Epidermal melanocyte (primary cell): ENCODE measurements around the gene CACNB2.
A peak's percentile ranks its signal among the peaks of the same experiment; 100 is the strongest.

Experiments
- DNase-seq: peaks from one replicate; pipeline ENCODE4 v3.0.0; 2011; ENCODE audit warnings: low spot score; ENCODE audit not compliant: insufficient read length

The CACNB2 gene

DNA sequence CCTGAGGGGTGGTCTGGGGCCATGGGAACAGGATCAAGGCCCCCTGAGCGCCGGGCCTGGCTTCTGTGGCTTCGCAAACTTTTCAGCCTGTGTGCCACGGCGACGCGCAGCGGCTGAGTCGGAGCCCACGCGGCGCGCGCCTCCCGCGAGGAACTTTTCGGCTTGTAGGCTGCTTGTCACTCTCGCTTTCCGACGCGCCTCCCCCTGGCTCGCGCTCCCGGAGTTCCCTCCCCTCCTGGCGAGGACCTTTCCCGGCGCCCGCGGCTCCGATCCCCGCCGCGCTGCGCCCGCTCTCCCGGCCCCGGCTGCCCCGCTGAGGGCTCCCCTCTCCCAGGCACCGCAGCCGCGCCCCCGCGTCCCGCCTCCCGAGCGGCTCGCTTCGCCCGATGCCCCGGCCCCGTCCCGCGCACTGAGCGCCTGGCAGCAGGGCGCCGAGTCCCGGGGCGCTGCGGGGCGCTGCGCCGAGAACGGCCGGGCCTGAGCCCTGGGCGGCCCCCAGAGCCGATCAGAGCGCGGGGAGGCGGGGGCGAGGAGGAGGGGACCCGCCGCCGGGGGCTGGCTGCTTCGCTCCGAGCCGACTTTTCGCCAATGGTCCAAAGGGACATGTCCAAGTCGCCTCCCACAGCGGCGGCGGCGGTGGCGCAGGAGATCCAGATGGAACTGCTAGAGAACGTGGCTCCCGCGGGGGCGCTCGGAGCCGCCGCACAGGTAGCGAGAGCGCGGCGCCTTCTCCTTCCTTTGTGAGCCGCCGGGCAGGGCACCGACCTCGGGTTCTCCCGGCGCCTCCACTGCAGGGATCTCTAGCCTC, at the start of gene CACNB2:
TSS of gene CACNB2 (plus strand) at position 276 of the 808 bp plus-strand sequence.
- no peak for DNase-seq

DNA sequence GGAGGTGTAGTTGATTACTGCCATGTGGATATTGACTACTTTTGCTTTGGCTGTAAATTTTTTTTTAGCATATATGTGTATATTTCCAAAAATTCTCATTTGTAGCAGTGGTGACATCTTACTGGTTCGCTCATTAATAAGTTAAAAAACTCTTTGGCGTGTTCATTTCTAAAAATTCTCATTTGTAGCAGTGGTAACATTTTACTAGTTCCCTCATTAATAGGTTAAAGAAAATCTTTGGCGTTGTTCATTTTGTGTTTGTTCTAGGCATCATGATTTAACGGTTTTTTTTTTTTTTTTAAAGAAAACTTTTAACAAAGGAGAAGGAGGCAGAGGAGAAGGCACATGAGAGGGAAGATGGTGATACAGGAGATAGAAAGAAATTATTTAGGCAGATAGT, 45.9 kb upstream of the CACNB2 start:
- no peak for DNase-seq

DNA sequence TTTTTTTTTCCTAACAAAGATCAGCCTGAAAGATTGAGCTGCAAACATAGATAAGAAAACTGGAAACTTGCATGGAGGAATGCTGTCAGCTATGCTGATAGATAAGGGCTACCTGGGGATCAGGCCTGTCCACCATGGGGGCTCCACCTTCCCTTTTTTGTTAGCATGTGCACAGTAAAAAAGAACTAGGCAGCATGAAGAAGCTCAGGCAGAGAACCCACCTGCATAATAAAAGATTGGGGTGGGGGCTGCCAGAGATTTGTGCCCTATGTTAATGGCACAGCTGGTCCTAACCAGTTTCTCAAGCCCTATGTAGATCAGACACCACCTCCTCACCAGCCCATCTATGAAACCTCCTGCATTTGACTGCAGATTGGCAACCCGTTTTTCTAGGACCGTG, 45.4 kb upstream of the CACNB2 start:
- no peak for DNase-seq

DNA sequence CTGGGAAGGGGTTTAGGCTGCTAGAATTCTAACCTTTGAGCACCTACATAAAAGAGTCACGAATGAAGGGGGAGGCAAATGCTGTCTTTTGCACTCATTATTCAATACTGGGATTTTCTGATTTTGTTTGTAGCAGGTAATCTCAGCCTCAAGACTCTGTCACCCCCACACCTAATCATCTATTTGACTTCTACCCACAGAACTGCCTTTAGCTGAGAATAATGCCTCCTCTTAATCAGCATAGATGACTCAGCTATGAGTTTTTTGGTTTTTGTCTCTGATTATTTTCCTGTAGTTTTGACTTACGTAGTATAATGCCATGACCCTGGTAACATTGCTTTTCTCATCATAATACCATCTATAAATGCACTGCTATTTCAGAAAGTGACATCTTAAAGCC, 42.7 kb upstream of the CACNB2 start:
- DNase-seq: no peak

DNA sequence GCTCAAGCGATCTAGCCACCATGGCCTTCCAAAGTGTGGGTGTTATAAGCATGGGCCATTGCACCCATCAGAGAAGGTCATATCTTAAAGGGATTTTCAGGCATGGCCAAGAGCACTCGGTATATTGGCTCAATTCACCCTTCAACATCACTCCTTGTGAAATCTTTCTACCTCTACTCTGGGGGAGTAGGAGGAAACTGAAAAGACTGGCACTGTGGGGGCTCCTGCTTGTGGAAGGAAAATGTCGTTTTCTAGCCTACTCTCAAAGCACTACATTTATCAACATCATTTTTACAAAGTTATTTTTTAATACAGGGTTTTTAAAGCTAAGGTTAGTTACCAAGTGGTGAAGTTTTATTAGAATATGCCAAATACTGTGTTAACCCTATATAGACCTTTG, 42.0 kb upstream of the CACNB2 start:
- no peak for DNase-seq

DNA sequence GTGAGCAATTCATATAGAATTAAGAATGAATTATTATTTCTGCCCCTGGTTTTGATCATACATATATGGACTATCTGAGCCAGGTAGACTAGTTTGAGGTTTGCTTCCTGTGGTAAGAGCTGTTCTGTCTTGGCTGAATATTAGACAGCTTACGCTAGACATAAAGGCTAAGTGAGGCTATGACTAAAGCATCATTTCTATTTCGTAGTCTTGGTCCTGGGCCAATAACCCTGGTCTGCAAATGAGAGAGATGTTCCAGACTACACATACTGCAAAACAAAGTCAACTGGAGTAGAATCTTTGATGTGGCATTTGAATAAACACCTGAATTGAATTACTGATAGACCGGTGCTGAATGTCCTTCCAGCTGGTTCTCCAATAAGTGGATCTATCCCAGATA, 40.8 kb upstream of the CACNB2 start:
- DNase-seq: no peak

DNA sequence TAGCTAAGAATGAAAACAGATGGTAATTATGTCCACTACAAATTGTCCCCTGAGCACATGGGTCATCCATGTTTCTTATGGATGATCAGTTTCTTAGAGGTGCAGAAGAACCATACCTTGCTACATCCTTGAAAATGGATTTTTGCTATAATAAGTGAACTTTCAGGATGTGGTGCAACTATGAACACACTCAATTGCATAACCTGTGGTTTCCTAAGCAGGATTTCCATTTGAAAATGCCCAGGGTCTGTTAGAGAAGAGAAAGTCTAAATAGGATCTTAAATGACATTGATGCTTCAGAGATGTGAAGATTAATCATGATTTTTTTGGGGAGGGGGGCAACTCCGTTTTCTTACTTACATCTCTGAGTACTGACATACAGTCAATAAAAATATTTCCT, 39.6 kb upstream of the CACNB2 start:
- no peak for DNase-seq

DNA sequence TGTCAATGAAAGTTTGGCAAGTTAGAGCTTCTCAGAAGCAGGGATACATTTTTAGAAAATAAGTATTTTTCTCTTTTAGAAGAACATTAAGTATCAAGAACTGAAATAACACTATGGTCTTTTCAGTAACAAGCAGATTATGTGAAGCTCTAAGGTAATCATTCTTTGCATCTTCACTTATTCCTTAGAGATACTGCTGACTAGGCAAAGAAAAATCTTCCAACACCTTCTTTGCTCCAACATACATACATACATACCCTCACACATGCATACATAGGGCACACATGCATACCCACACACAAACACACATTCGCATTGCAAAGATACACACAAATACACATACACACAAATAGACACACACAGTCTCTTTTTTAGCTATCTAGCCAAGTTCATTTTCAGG, 37.8 kb upstream of the CACNB2 start:
- no peak for DNase-seq

DNA sequence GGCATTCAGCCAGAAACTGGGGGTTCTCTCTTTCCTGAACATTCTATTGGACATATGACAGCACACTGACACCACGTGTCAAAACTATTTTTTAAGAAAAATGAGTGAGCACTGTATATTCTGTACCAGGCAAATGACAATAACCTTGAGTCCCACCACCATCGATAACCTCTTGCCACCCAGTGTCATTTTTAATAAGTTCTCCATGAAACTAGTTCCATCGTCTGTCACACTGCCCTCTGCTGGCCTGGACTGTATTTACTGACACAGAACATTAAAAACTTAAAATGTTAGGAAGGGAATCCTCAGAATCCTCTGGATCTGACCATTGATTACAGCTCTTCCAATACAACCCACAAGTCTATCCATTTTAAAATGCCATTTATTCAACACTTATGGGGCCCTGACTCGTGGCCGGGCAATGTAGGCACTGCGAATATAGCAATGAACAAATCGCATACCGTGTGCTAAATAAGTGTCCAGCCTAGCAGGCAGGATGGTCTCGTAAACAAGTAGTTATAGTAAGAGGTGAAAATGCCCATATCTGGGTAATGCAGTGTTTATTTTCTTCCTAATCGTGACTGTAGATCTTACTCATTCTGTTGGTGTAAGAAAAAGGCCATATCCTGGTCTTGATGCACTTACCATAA, 35.9 kb upstream of the CACNB2 start:
- DNase-seq: peak; percentile 48

DNA sequence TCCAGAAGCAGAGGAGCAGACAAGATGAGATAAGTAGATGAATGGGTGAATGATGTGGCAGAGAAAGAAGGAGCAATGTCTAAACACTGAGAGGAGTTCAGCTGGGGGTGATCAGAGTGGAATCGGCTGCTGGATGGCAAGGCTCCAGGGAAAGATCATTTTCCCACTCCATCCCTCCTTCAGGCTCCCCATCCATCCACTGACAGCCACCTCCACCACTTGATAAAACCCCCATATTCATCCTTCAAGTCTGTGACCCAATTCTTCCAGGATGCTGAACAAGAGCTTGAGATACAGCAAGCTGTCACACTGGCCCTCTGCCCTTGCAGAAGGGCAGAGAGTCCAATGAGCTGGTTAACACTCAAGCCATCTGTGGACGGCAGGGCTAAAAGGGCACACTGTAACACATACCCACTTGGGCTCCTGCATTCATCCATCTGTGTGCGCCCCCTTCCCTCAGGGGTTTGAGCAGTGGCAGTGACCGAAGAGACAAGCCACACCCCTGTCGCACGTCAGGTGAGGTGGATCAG, 30.8 kb upstream of the CACNB2 start:
- no peak for DNase-seq

DNA sequence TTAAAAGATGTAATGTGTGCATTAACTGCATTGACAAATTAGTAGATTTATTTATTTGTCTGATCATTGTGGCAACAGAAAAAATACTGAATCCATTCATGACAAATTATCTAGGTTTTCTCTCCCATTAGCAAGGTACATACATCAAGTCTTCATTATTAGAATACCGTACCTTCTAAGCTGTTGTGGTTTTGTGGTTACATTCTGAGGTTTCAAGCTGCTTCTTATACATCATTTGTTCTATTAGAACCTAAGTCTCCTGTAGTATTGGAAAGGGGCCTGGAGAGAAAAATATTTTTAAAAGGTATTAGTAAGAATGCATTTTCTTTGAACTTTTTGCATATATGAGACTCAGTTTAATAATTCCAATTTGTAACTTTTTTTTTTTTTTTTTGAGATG, 26.3 kb upstream of the CACNB2 start:
- DNase-seq: no peak

DNA sequence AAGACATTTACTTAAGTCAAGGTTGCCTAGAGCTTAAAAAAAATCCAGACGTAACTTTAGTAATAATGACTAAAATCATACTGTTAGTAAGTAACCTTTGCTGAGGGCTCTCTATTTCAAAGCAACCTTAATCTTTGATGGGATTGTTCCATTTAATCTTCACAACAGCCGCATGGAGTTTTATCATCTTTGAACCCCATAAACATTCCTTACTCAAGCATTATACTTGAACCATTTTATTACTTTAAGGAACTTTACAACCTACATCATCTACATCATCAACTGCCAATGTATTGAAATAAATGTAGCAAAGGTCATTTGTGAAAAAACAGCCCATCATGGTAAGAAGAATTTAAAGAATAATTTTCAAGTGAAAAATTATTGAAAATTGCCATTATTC, 22.9 kb upstream of the CACNB2 start:
- DNase-seq: no peak

DNA sequence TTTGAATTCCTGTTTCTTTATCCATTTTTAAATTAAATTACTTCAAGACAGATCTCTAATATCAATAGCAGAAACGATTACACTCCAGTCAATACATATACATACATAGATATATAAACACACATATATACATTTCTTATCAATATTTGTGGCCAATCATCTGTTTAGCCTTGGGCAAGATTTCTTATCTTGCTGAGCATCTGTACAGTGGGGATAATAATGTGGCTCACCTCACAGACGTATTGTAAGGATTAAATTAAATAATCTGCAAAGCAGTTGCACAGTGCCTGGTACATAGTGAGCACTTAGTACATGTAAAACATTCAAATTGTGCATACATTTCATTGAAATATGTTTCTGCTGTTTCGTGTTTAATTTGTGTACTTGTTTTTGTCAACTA, 17.5 kb upstream of the CACNB2 start:
- DNase-seq: no peak

DNA sequence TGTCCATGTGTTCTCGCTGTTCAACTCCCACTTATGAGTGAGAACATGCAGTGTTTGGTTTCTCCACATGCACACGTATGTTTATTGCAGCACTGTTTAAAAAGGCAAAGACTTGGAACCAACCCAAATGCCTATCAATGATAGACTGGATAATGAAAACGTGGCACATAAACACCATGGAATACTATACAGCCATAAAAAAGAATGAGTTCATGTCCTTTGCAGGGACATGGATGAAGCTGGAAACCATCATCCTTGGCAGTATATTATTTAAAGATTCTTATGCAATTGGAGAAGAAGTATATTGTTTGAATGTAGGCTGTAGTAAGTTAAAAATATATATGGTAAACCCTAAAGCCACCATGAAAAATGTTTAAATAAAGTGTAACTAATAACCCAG, 7.2 kb upstream of the CACNB2 start:
- no peak for DNase-seq

DNA sequence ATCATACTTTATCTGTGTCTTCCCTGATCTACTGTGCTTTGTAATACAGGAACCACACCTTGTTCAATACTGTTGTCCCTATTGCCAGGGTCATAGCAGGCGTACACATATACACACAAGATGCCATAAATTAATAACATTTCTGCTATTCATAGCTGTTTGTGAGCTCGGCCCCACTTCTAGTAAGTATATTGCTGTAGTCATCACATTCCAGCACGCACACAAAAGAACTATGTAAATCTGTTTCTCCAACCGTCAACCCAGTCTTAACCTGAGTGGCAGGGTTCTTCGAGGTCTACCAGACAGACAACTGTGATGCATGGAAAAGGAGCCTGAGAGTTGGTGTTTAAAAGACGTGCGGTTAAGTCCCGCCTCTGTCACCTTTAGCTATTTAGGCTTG, 5.7 kb upstream of the CACNB2 start:
- DNase-seq: no peak

DNA sequence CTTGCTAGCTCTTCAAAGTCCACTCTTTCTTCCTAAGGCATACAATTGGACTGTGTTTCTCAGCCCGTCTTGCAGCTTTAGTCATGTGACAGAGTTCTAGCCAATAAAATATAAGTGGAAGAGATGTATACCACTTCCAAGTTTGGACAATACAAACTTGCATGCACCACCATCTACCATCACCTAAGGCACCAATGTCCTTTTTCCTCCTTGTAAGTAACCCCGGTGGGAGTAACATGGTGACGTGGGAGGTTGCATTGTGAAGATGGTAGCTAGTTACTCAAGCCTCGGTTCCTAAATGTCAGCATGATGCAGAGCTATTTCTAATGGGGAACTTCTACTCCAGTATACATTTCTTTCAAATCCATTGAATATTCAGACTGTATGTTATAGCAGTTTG, 5.3 kb upstream of the CACNB2 start:
- no peak for DNase-seq

DNA sequence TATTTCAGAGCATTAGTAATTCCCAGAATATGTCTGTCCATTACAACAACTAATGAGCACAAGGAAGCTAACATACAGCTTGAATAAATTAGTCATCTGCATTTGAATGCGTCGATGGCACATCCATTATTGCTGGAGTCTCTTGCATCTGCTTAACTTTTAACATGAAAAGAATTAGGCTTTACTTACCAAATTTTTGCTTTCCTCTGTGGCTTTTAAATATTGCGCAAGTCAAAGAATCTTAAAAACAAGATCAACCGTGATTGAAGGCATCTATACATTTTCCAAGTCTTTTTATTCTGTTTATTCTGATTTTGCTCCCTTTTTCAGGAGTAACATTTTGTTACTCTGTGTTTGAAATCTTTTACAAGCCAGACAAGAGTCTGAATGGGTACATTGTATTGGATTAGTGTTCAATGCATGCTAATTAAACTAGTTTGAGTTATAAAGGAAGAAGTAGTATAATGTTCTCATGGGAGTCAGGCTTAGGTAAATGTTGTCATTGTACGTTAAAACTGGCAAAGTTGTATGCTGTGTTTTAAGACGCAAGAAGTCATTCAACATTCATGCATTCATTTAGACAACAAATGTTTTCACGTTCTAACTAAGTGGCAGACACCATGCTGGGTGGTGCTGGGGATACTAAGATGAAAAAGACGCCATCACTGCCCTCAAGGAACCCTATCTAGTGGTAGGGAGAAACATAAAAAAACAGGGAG, 4.0 kb upstream of the CACNB2 start:
- no peak for DNase-seq

DNA sequence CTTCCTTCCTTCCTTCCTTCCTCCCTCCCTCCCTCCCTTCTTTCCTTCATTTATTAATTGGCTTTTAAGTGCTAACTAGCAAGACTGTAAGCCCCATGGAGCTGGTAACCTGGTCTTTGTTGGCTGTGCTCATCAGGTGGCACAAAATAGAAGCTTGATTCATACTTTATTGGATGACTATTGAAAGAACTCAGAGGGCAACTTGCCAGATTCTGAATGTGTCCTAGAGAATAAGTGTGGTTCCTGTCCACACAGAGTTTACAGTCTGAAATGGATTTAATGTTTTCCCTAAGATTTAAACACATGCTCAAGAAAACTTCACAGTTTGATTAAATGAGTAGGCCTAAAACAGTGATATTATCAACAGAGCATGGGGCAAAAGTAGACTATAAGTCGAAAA, 3.1 kb upstream of the CACNB2 start:
- DNase-seq: no peak

DNA sequence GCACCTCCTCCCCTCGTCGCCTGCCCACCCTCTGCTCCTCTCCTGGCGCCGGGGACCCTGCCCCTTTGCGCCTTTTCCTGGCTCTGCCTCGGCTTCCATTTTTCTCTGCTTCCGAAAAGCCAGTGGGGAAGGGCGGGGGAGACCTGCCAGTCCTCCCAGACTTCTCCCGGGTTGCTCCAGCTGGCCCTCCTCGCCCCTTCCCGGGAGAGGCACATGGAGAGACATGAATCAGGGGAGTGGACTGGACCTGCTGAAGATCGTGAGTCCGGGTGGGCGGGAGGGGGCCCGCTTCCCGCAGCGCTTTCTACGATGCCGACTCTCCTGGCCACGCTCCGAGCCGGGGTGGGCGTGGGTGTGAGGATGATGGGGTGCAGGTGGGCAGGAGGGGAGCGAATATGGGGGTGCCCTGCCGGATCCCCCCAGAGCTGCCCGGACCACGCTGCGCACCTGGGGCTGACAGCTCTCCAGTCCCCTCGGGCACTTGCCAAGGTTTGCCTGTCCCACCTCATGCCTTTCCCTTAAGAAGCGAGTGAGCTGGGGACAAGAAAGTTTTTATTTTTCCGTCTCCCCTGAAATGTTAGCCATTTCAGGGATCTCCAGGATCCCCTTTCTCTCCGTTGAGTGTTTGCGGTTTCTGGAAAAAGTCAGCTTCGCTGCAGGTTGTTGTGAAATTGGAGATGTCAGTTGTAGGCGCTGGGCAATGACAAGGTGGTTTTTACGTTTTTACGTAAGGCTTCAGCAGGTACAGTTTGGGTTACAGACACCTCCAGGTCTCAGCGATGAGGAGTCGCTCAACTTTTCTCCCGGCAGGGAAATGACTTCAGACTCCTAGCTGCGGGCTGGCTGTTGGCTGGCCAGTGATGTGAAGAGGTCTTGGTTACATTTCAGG, 977 bp downstream of the CACNB2 start:
- DNase-seq: no peak

DNA sequence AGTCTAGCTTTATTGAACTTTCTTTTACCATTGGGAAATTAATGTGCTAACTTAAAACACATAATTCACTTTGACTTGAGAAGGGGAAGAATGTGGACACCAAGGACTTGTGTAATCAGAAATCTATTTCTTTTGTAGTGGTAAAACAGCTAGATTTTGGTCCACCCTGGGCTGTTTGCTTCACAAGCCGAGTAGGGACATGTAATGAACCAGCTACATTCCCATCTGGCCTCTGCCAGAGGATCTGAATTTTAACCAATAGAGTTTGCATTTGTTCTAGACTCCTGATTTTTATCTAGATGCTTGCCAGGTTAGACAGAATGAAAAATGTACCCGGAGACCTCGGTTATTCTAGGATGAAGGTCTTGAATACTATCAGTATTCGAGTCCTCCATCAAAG, 1.9 kb downstream of the CACNB2 start:
- DNase-seq: no peak

DNA sequence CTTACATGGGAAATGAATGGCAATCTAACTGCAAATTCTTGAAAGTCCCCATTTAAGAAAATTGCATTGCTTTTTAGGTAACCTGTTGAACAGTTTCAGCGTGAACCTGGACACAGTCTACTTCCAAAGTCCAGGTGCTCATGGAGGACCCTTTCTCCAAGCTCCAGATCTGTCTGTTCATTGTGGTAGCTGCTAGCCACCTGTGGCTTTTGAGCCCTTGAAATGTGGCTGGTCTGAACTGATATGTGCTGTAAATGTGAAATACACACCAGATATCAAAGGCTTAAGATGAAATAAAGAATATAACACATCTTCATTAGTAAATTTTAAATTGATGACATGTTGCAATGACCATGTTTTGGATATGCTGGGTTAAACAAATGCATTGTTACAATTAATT, 4.2 kb downstream of the CACNB2 start:
- no peak for DNase-seq
